Measurements from ENCODE around the gene SHOC2.
"Not testable (repeated sequence)": the region's sequence is repeated elsewhere in the genome, so short reads cannot be mapped to it uniquely, and the experiment has no call there.

Gene SHOC2

DNA sequence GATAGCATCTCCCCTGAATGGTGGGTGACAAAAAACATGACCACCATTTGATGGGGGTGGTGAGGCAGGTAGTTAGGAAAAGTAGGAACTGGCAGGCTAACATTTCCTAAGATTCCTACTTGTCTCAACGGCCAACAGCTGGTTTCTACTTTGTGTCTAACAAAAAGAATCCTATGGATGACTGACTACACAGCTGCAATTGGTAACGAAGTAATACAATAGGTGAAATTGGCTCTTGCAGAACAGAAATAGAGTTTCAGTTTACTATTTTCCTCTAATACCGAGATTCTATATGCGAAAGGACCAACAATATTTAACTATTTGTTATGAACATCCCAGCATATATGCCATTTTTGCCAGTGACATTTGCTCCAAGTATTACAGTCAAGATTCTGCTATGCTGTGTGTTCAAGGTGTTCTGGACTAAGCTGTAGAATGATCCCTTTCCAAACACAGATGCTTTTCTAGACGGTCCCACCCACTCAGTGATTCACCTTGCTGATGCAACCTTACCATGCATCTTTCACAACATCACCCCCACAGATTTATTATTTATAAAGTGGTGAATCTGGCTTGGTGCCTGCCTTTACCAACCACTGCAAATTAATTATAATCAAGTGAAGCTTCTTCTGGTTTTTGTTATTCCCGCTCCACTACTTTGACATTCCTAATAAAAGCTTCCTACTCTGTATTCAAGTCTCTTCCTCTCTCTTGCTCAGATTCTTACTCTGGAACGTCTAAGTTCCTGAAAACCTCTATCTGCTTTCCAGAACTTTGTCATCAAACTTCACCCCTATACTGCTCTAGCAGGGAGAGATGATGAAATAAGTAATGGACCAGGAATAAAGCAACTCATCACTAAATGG, 17.2 kb upstream of the SHOC2 start:
- DNase-seq = no peak

DNA sequence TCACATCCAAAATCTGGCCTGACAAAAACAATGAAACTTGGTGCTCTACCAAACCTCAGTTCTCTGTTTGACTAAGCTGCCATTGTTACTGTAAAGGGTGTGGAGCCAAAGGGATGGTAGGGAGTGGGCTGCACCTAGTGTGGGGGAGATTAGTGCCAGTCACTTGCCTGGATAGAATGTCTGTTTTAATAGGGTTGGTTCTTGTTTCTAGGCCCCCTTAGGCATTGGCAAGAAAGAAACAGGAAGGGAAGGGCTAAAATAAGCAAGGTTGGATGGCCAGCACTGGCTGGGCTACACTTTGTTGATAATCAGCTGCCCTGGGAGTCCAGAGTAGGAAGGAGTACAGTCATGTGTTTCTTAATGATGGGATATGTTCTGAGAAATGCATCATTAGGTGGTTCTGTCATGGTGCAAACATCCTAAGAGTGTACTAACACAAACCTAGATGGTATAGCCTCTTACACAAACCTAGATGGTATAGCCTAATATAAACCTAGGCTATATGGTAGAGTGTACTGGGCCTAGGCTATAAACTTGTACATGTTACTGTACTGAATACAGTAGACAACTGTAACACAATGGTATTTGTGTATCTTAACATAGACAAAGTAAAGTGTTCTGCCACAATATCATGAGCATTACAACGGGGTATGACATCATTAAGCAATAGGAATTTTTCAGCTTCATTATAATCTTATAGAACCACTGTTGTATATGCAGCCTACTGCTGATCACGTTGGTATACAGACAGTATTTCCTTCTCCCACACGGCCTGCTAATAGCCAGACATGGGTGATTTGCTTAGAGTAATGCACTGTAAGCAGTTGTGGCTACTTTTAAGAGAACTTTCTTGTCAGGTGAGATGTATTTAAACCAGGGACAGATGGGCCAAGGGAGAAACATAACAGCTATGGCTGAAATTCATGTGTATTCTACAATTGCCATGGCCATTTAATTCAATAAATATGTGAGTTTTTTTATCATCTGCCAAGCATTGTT, 15.8 kb upstream of the SHOC2 start:
- DNase-seq = no peak

DNA sequence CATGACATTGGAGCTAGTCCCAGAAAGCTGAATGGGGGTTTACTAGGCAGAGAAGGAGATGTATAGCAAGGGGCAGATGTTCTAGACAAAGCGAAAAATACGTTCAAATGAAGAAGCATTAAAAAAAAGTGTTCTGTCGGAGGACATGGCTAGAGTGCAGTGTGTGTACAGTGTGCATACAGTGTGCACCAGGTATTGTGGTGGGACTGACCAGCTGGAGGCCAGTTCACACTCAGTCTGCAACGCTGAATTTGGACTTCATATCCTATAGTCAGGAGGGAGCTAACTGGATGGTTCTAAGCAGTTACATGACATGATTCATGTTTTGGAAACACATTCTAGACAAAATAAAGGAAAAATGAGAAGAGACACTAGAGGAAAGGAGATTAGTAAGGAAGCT, 9.3 kb upstream of the SHOC2 start:
- DNase-seq = no peak

DNA sequence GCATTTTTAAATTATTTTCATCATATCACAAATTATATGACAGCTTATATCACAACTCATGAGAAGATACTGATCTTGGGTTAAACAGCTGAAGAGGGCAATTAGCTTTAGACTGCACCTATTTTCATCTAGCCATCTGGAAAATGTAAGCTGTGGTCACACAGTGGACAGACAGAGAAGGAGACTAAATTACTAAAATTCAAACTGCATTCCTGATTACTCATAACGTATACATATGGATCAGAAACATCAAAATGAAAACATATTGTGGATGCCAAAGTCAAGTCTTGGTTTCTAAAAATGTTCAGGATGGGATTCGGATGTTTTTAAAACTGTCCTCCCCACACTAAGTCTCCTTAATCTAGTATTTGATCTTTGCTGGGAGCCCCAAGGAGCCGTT, 7.0 kb upstream of the SHOC2 start:
- DNase-seq = no peak

DNA sequence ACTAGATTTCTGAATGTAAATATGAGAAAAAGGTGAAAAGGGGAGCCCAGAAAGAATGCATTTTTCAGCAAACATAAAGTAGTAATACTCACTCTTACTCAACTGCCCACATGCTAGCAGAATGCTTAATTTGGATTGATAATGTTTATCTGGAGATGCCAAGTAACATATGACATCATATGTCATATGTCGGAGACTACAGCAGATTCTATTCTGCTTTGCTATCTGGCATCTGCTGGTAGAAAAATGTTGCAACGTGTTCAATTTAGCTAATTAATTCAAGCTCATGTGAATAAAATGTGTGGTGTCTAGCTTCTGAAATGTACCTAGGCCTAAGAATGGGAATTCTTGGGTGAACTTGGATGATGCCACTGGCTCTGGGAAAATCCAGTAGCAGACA, 5.0 kb upstream of the SHOC2 start:
- DNase-seq = no peak

DNA sequence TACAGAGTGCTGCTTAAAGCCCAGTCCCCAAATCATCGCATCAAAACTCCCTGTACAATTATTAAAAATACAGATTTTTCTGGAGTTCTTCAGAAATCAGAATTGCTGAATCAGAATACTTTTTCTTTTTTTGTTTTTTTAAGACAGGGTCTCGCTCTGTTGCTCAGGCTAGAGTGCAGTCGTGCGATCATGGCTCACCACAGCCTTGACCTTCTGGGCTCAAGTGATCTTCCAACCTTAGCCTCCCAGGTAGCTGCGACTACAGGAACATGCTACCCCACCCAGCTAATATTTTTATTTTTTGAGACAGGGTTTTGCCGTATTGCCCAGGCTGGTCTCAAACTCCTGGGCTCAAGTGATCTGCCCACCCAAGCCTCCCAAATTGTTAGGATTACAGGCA, 4.4 kb upstream of the SHOC2 start:
- no peak for DNase-seq

DNA sequence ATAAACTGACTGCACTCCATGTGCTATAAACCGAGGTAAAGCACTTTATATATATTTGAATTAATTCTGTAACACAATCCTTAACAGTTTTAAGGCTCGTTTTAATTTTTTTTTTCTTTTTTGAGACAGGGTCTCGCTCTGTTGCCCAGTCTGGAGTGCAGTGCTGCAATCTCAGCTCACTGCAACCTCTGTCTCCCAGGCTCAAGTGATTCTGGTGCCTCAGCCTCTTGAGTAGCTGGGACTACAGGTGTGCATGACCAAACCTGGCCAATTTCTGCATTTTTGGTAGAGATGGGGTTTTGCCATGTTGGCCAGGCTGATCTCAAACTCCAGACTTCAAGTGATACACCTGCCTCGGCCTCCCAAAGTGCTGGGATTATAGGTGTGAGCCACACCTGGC, 3.8 kb upstream of the SHOC2 start:
- not testable (repeated sequence) for DNase-seq

DNA sequence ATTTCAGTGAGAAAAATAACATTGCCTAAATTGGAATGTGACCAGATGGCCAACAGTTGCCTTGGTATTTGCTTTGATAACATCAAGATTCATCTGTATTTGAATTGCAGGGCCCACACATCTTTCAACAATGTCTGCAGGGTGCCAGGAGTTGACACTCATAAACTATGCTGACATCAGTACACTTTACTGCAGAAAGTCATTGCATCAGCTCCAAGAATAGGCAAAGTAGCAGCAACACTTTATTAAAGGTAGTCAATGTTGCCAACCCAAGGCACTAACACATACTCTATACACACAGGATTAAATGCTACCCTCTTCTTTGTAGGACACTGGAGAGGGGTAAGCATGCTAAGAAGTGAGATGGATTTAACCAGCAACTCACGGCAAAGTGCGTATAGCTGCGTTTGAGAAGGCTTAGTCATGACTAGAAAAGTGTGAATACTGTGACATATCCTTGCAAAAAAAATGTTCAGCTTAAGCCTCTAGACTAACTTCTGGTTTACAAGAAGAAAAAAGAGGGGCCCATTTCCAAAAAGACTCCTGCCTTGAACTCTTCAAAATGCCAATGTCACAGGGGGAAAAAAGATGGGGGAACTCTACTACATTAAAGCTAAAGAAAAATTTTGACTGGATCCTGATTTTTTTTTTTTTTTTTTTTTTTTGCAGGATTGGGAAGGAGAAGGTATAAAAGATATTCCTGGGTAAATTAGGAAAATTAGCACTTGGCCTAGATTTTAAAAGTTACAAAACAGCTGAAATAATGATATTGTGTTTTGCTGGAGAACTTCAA, 2.7 kb upstream of the SHOC2 start:
- no peak for DNase-seq

DNA sequence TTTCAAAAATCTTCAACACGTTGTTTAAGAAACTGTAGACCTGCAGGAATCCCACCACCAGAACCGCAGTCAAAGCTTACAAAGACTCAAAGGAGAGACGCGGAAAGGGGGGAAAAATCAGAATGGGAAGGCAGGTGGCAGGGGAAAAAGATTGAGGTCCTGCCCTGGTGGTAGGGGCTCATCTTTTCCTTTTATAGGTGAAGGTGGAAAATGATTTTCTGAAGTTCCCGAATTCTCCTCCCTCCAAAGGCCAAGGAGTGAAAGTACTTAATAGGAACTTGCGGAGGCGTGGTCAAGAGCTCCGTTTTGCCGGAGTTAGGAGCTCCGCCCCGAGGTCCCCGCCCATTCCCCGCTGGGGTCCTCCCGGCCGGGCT, 1.1 kb upstream of the SHOC2 start:
- DNase-seq = peak; percentile 74

DNA sequence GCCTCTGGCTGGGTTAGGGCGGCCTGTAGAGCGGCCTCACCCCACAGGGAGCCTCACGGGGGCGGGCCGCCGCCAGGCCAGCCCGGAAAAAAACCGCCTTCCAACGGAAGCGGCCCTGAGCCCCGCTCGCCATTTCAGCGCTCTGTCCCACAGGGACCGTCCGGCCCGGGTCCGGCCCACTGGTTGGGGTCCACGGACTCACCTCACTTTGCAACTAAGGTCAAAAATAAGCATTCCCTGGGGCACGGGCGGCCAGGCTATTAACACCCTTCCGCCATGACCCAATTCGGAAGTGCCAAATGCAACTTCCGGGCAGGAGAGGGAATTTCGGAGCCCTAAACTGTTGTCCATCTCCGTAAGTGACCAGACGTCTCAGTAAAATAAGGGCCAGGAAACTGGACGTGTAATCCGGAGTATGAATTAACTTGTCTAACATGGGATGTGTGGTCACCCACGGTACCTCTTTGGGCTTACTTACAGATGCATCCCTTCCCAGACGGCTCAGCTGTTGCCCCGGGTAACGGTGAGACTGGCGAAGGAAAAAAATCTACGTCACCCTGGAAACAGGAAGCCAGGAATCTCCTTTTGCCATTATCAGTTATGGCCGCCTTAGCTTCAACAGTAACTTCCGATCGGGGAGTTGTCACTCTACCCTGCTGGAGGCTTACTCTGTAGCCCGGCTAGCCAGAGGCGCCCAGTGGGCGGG, 608 bp upstream of the SHOC2 start, which contains the start of gene BBIP1:
Gene BBIP1 (minus strand): TSS at position 538 of the 706 bp plus-strand sequence. CDS start 1,023 bp downstream, outside the sequence.
- DNase-seq = no peak

DNA sequence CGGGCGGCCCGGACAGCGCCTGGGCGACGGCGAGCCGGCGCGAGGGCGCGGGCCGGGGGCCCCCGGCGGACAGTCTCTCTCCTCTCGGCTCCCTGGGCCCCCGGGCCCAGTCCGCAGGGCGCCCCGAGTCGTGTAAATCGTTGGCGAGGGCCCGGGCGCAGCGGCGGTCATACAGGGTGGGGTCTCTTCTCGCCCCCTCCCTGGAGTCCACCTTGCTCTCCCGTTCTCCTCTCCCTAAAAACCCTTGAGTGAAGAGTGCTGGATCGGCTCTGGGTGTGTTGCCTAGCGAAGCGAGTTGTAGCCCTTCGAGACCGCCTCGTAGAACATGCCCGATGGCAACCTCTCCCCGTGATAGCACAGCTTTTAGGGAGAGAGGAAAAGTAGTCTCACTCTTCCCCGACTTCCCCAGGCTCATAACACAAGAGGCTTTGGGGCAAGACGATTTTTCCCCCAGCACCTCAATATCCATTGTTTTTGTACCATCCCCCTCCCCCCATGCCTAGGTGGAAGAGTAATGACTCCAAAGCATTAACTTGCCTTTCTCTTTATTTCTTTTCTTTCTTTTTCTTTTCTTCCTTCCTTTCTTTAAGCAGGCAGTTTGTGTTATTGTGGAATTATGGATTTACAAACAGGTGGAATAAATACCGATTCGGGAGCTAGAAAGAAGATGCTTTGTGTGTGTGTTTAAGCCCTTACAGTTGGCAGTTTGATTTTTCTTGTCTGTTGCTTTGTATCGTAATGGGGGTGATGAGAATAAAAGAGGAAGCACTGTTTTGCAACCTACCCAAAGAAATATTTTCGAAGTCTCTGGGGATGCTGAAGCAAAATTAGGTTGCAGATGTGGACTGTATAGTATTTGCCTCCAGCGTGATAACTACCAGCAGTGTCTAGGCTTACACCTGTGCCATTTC, 822 bp downstream of the SHOC2 start:
- DNase-seq = peak; percentile 22

DNA sequence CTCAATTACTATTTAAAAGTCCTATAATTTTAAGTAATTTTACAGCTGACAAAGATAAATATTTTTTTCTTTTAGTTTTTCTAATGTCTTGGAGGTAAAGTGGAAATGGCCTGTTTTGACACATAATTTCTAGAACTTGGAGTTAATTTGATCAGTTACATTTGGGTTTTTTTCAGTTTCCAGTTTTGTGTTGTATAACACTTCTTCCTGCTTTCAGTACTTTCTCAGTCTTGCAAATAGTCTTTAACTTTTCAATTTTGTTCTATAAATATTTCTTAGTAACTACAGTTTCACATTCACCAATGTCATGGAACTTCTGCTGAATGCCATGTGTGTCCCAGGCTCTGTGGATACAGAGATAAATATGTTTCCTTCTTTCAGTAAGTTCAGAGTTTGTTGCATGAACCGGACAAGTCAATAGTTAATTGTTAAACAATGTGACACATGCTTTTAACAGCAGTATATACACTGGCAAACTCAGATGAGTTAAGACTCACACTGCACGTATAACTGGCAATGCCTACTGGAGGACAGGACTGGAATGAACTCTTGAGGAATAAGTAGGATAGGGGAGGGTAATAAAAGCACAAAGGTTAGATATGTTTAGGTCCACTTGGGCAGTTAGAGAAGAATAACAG, 4.6 kb downstream of the SHOC2 start:
- no peak for DNase-seq

DNA sequence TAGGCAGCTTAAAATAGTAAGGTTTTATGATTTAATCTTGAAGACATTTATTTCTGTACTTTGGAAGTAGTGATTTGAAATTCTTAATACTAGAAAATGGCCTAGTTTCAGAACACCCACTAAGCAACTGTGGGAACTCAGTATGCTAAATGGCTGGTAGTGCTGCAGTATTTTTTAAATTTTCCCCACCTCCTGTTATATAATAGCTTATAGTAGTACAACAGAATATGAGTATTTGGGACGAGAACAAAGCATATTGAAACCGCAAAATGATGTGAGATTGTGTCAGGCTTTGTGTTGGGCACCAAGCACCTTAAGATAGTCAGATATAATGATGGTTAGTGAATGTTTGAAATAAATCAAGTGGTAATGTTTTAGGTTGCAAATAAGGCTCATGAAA, 8.1 kb downstream of the SHOC2 start:
- no peak for DNase-seq

DNA sequence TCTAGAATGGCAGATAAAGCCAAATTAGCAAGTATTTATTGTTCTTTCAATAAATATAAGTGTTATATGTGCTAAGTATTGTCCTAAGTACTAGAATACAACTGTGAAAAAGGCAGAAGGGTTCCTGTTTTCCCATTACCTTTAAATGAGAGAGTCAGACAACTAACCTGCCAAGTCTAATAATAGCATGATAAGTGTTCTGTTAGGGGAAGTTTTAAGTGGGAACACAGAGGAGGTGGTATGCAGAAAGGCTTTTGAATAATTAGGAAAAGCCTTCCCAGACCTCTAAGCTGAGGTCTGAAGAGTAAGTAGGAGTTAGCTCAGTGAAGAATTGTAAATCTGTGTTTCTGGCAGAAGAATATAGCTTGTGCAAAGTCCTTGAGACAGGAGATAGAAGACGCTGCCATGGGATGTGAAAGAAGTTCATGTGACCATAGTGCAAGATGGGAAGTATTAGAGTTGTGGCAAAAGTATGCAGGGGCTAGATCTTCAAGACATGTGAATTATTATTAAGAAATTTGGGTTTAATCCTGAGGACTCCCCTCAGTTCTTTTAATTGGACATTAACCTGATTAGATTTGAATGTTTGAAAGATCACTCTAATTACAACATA, 12.5 kb downstream of the SHOC2 start:
- no peak for DNase-seq

DNA sequence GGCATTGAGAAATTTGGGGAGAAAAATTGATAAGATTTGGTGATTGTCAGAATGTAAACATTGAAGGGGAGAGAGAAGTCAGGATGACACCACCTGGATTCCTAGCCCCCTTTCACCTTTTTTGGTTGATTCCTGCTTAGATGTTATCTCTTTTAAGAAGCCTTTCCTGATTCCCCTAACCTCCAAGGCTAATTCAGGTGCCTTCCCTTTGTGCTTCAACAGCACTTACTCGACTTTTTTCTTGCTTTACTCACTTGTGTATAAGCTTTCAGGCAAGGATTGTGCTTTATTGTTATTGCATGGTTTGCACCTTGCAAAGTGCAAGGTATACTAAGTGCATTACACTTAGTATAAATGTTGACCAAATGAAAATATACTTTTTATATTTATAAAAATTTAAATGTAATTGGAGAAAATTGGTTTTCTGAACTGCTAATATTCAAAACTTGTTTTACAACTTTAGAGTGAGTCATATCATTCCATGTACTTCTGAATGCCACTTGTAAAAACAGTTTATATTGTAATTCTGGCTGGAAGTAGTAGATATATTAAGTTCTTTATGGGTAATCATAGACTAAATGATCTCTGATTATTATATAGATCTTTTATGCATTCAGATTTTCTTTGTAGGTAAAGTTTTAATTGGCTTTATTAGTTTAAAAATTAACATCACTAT, 13.2 kb downstream of the SHOC2 start:
- DNase-seq = no peak

DNA sequence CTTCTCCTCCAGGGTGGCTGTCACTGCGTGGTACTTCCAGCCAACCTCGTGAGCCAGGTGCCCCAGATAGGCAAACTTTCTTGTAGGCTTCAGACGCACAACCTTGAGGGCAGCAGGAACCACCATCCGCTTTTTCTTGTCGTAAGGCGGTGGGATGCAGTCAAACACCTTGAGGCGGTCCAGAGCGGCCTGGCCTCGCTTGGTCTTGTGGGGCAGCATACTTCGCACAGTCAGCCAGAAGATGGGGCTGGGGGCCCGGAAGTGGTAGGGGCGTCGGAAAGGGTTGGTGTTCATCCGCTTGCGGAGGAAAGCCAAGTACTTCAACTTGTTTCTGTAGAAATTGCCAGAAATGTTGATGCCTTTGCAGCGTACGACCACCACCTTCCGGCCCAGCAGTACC, 17.4 kb downstream of the SHOC2 start:
- no peak for DNase-seq

DNA sequence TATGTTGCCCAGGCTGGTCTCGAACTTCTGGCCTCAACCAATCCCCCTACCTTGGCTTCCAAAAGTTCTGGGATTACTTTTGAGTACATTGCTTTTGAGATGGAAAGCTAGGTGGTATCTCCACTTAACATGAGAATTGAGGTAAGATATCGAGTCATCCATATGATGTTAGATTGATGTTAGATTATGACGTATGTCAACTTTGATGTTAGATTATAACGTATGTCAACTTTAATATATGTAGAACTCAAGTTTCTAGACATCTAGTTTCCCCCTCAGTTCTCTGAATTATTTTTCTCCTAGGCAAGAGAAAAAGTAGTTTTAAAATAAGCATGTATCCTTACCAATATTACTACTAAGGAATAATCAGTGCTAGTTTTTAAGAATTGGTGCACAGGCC, 20.0 kb downstream of the SHOC2 start:
- DNase-seq = no peak

DNA sequence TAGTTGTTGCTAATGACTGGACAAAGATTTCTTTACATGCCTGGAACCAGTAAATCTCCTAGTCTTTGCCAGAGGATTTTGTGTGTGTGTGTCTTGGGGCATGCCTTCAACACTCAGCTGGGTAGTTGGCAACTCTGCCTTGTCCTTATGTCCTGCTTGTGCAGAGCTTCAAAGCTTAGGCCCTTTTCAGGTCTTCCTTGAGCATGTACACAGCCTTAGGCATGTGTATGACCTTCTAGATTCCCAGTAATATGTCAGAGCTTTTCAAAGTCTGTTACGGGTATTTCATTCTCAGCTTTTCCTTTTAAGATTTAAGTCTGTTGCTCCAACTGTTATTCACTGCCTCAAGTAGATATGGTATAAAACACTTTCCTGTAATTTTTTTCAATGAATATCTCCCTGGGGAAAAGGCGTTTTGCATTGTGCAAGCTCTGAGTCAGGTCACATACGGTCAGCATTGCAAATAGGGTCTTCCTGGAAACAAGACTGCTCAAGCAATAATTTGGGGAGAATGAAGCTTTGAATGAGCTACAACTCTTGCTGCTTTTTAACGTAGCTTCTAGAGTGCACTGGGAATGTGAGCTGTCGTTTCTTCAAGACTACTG, 25.5 kb downstream of the SHOC2 start:
- no peak for DNase-seq

DNA sequence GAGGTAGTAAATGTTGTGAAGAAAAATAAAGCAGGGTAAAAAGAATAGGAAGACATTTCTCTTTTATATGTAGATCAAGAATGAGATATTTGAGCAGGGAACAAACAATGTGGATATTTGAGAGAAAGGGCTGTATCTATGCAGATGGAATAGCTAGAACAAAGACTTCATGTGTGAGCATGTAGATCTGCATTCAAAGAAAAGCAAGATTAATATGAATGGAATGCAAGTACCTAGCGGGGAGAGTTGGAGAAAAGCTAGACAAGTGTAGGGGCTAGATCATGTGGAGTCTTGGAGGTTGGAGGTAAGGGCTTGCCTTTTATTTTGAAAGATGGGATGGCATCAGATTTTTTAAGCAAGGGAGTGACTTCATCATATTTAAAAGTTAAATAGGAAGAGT, 27.1 kb downstream of the SHOC2 start:
- no peak for DNase-seq

All from COR-L47 (cell line).